Prostate gland (tissue), 2 donors: ENCODE data around the gene GABBR2. TPM values are rescaled to one million over a fixed set of nuclear protein-coding genes. Genes with fewer than 3 reads are reported as not detected.

ENCODE experiments used
- DNase-seq: peaks from one replicate; pipeline ENCODE4 v3.0.0-alpha.2; 2019; ENCODE audit warnings: low spot score
- H3K27ac ChIP-seq, 2 donors: fragments of 200-600 bp; sonication (generic); 2 replicates each; pipeline ENCODE4 v1.5.1; 2017 to 2019
- H3K27me3 ChIP-seq: fragments of 200-600 bp; sonication (generic); replicated peaks from 2 replicates; pipeline ENCODE4 v1.5.1; 2019; ENCODE audit not compliant: insufficient read depth
- H3K36me3 ChIP-seq, 2 donors: fragments of 200-600 bp; sonication (generic); 1 replicate in 1 of 2; 2 replicates in 1 of 2; pipeline versions ENCODE4 v1.5.1 to v1.8.1; 2017 to 2019
- H3K4me1 ChIP-seq: fragments of 200-600 bp; sonication (generic); replicated peaks from 2 replicates; pipeline ENCODE4 v1.5.1; 2019
- H3K4me3 ChIP-seq, 2 donors: fragments of 200-600 bp; sonication (generic); 2 replicates each; pipeline ENCODE4 v1.5.1; 2017 to 2019
- H3K9me3 ChIP-seq: fragments of 200-600 bp; sonication (generic); 2 replicates; pipeline ENCODE4 v1.5.1; 2017
- CTCF ChIP-seq, 4 experiments: fragments of 200-600 bp in 2 of 4; fragments of 450-650 bp in 2 of 4; sonication (generic) in 2 of 4; IDR thresholded peaks; 1 replicate in 3 of 4; 2 replicates in 1 of 4; pipeline ENCODE4 v1.5.1; 2016 to 2019; ENCODE audit warnings: antibody characterized with exemption in 4 of 4, mild to moderate bottlenecking in 2 of 4, moderate library complexity in 2 of 4
- POLR2A ChIP-seq: fragments of 450-650 bp; IDR thresholded peaks from one replicate; pipeline ENCODE4 v1.6.1; 2016; ENCODE audit warnings: antibody characterized with exemption, mild to moderate bottlenecking
- POLR2AphosphoS5 ChIP-seq: sonication (generic); formaldehyde crosslinking; IDR thresholded peaks from one replicate; pipeline ENCODE4 v1.6.1; 2017; ENCODE audit warnings: antibody characterized with exemption
- WGBS: methylation state at CpG from one replicate; pipeline ENCODE4 v1.1.5; 2018; 5-methylcytosine and 5-hydroxymethylcytosine counted together
- intact Hi-C: fragments of 100-400 bp; cut with DNase I; formaldehyde crosslinking; loops from one replicate; pipeline ENCODE4 v1.14.2; 2022
- total RNA-seq, 2 donors: library from RNA; depleted of rRNA; stranded (reverse); fragments of >200 nt; gene quantifications; one replicate each; pipeline ENCODE4 v1.1.0, GENCODE V29; 2016

Gene GABBR2
- total RNA-seq, 2 donors from 2014 or later = 0.97 TPM; not detected in 1

- Histone ChIP-seq H3K27ac (no peak overlapping the region), H3K4me1 (no peaks in the 10 kb centered on the region), H3K36me3 (no peaks in the 10 kb centered on the region), H3K4me3 (no peak overlapping the region), H3K9me3 (no peaks in the 10 kb centered on the region), H3K27me3 (peaks cover under 1% of the 10 kb centered on the region)
- 54% methylated on average over 4 of the region's 4 CpGs for WGBS
- DNase-seq = no peak
- TF ChIP-seq CTCF (IDR thresholded peaks at IDR 0.05) (no peak), POLR2AphosphoS5 (no peak), POLR2A (no peak)
- intact Hi-C loops = no loop called here
Measured at GRCh38 chr9:98572054-98572627, 136.6 kb downstream of the GABBR2 start.

- no peaks in the 10 kb centered on the region for H3K36me3 ChIP-seq
- 89% methylated on average over 3 of the region's 3 CpGs for WGBS
- H3K9me3 ChIP-seq = no peaks in the 10 kb centered on the region
- peaks cover 2% of the 10 kb centered on the region for H3K27me3 ChIP-seq
- no peak for DNase-seq
- no peak for TF ChIP-seq POLR2AphosphoS5
- no peak for TF ChIP-seq CTCF (IDR thresholded peaks at IDR 0.05)
- TF ChIP-seq POLR2A = no peak
- H3K4me1 ChIP-seq = no peaks in the 10 kb centered on the region
- H3K27ac ChIP-seq = no peak overlapping the region
- H3K4me3 ChIP-seq = no peak overlapping the region
- intact Hi-C loops = no loop called here
Measured at GRCh38 chr9:98571643-98572042, 137.1 kb downstream of the GABBR2 start.

- H3K36me3 ChIP-seq = no peaks in the 10 kb centered on the region
- no peak overlapping the region for H3K27ac ChIP-seq
- intact Hi-C loops = no loop called here
- 75% methylated on average over 12 of the region's 12 CpGs for WGBS
- peaks cover 2% of the 10 kb centered on the region for H3K27me3 ChIP-seq
- H3K9me3 ChIP-seq = no peaks in the 10 kb centered on the region
- no peak overlapping the region for H3K4me3 ChIP-seq
- H3K4me1 ChIP-seq = no peaks in the 10 kb centered on the region
- DNase-seq = no peak
- TF ChIP-seq POLR2A (no peak), POLR2AphosphoS5 (no peak), CTCF (IDR thresholded peaks at IDR 0.05) (no peak)
Measured at GRCh38 chr9:98570663-98571440, 137.9 kb downstream of the GABBR2 start.

- no peak for DNase-seq
- WGBS = 85% methylated on average over 9 of the region's 9 CpGs
Measured at GRCh38 chr9:98570055-98570454, 138.7 kb downstream of the GABBR2 start.

More at GRCh38 chr9:98570055-98570454, 138.7 kb downstream of the GABBR2 start:
- H3K4me1 ChIP-seq = no peaks in the 10 kb centered on the region
- H3K27ac ChIP-seq = no peak overlapping the region
- H3K9me3 ChIP-seq = no peaks in the 10 kb centered on the region
- intact Hi-C loops = no loop called here
- no peak overlapping the region for H3K4me3 ChIP-seq
- H3K27me3 ChIP-seq = peaks cover 2% of the 10 kb centered on the region
- TF ChIP-seq CTCF (IDR thresholded peaks at IDR 0.05) (no peak), POLR2A (no peak), POLR2AphosphoS5 (no peak)
- no peaks in the 10 kb centered on the region for H3K36me3 ChIP-seq
